PC-9 (cell line): ENCODE data around the gene KCNK6.

Experiments used
- EZH2 ChIP-seq: fragments of 200-600 bp; sonication (generic); IDR thresholded peaks from 2 replicates; pipeline ENCODE4 v1.8.0; 2017; ENCODE audit warnings: antibody characterized with exemption, low read depth
- TF ChIP-seq, protein P1 (sequence below): fragments of 200-600 bp; sonication (generic); conservative IDR thresholded peaks from 2 replicates; pipeline ENCODE4 v1.6.1; 2017; ENCODE audit warnings: mixed run types, antibody characterized with exemption, mild to moderate bottlenecking, moderate library complexity

GRCh38 chr19:38277969-38278680 is 41.5 kb upstream of the KCNK6 start:
- TF ChIP-seq, protein P1, sequence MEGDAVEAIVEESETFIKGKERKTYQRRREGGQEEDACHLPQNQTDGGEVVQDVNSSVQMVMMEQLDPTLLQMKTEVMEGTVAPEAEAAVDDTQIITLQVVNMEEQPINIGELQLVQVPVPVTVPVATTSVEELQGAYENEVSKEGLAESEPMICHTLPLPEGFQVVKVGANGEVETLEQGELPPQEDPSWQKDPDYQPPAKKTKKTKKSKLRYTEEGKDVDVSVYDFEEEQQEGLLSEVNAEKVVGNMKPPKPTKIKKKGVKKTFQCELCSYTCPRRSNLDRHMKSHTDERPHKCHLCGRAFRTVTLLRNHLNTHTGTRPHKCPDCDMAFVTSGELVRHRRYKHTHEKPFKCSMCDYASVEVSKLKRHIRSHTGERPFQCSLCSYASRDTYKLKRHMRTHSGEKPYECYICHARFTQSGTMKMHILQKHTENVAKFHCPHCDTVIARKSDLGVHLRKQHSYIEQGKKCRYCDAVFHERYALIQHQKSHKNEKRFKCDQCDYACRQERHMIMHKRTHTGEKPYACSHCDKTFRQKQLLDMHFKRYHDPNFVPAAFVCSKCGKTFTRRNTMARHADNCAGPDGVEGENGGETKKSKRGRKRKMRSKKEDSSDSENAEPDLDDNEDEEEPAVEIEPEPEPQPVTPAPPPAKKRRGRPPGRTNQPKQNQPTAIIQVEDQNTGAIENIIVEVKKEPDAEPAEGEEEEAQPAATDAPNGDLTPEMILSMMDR, result no peak
- no peak for TF ChIP-seq EZH2
